Amygdala (tissue), 56 donors: ENCODE measurements around the gene TOR4A.
A peak's percentile ranks its signal among the peaks of the same experiment; 100 is the strongest.
"Not testable (repeated sequence)": the region's sequence is repeated elsewhere in the genome, so short reads cannot be mapped to it uniquely, and the experiment has no call there.

Source experiments
- DNase-seq, 56 donors: peaks; one replicate each; lab custom pipeline; 2025; lab: John Stamatoyannopoulos, UW

TOR4A gene

GRCh38 chr9:137237759-137238726 lies 39.5 kb upstream of the TOR4A start:
- DNase-seq, result peak in 47 of 56 donors; percentile 14 to 90 (median 56)

GRCh38 chr9:137239541-137240200 lies 37.9 kb upstream of the TOR4A start:
- not testable (repeated sequence) for DNase-seq

GRCh38 chr9:137240318-137240840 lies 37.1 kb upstream of the TOR4A start:
- DNase-seq, result peak in 50 of 56 donors; percentile 24 to 88 (median 72)

DNA sequence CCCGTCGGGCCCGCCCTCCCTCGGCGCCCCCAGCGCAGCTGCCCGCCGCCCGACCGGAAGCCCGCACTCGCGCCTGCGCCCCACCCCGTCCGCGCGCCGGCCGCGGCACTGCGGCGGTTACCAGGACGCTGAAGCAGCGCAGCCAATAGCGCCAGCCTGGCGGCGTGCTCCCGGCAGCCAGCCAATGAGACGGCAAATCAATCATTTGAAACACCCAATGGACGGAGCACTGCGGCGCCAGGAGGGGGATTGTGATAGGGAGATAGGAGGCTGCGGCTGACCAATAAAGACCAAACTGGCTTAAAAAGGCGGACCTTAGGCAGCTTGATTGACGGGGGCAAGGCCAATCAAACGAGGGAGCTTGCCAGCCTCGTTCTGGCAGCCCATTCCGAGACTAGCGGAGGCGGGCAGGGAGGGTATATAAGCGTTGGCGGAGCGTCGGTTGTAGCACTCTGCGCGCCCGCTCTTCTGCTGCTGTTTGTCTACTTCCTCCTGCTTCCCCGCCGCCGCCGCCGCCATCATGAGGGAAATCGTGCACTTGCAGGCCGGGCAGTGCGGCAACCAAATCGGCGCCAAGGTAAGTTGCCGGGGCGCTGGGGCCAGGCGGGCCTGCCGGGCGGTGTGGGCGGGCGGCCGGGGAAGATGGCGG lies 36.6 kb upstream of the TOR4A start, which contains the start of gene TUBB4B:
TSS of gene TUBB4B (plus strand) at position 447 of the 649 bp plus-strand sequence. CDS start at position 521, 74 bp downstream.
- DNase-seq, result peak; percentile 81 to 100 (median 99)

DNA sequence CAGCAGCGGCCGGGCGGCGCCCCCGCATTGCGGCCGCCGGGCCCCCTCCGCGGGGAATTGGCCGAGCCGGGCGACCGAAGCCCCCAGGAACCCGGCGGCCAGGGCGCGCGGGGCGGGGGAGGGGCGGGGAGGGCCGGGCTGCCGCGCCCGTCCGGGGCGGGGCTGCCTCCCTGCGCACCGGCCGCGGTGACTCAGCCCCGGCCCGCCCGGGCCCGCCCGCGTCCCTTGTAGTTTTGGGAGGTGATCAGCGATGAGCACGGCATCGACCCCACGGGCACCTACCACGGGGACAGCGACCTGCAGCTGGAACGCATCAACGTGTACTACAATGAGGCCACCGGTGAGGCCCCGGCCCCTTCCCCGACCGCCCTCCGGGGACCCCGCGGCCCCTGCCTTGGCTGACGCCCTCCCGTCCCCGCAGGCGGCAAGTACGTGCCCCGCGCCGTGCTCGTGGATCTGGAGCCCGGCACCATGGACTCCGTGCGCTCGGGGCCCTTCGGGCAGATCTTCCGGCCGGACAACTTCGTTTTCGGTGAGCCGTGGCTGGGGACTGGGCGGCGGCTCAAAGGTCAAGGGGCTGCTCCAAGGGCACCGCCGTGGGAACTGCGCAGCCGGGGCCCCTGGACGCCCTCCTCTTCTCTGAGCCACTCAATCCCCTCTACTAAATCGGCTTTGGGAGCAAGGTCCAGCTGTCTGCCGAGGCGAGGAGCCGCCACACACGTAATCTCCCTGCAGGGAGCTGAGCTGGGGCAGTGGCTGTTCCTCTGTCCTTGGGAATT lies 35.8 kb upstream of the TOR4A start:
- DNase-seq, result peak in 9 of 56 donors; percentile 32 to 74 (median 52)

GRCh38 chr9:137242269-137243203 lies 35.0 kb upstream of the TOR4A start:
- DNase-seq, result no peak

DNA sequence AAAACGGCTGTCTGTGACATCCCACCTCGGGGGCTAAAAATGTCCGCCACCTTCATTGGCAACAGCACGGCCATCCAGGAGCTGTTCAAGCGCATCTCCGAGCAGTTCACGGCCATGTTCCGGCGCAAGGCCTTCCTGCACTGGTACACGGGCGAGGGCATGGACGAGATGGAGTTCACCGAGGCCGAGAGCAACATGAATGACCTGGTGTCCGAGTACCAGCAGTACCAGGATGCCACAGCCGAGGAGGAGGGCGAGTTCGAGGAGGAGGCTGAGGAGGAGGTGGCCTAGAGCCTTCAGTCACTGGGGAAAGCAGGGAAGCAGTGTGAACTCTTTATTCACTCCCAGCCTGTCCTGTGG lies 34.3 kb upstream of the TOR4A start:
- not testable (repeated sequence) for DNase-seq

- DNase-seq, result no peak
Observed at GRCh38 chr9:137243626-137244485, 33.7 kb upstream of the TOR4A start.

- DNase-seq, result no peak
Observed at GRCh38 chr9:137244486-137245449, 32.8 kb upstream of the TOR4A start.

- no peak for DNase-seq
Observed at GRCh38 chr9:137245450-137246421, 31.8 kb upstream of the TOR4A start.

- DNase-seq, result no peak
Observed at GRCh38 chr9:137247135-137247915, 30.2 kb upstream of the TOR4A start.

DNA sequence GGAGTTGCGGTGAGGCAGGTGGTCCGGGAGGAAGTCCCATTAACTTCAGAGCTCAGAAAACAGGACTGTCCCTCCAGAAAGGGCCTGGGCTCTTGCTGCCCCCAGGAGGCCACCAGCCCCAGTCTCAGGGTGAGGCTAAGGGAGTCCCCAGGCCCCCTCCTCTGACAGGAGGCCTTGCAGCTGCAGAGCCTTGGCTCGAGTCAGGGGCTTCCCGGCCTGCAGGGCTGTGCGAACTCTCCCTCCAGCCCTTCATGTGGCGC lies 29.7 kb upstream of the TOR4A start:
- no peak for DNase-seq

DNA sequence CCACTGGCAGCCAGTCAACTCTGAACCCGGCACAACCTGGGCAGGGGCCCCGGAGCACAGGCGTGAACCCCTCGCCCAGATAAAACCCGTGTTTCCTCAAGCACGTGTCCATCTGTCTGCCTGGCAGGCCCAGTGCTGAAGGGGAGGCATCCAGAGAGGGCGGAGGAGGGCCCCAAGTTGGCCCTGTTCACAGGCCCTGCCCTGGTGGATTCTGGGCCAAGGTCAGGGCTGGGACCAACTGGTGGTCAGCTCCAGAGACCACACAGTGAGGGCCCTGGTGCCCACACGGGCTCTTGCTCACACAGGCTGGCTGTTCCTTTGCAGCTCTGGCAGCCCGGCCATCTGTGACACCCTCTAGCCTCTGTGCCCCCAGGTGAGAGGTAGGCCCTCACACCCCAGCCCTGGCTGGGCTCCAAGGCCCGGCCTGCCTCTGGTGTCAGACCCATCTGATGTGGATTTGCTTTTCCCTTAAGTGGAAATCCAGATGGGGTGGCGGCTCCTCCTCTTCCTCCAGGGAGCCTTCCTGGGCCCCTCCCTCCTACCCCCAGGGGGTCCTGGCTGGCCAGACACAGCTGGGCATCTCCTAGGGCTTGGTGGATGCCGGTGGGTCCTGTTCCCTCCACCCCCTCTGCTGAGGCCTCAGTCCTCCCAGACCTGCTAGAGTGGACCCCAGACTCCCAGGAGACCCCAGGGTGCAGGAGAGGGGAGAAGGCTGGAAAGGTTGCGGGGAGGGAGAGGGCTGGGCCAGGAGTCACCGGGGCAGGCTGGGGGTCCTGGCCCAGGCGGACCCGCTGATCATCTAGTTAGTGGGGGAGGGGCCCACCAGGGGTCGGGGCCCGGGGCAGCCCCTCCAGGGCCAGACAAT lies 27.0 kb upstream of the TOR4A start:
- DNase-seq, result no peak

- DNase-seq, result no peak
Observed at GRCh38 chr9:137251194-137251461, 26.4 kb upstream of the TOR4A start, which contains the start of gene STPG3. STPG3 (plus strand) TSS chr9:137251286; CDS start chr9:137251287, 1 bp downstream.
